ENCODE results near the gene ANO10. TPM values are rescaled to one million over a fixed set of nuclear protein-coding genes. Genes with fewer than 3 reads are reported as not detected.

ANO10 gene
- total RNA-seq, 1 donor from 2014 or later = 56.9 TPM

DNA sequence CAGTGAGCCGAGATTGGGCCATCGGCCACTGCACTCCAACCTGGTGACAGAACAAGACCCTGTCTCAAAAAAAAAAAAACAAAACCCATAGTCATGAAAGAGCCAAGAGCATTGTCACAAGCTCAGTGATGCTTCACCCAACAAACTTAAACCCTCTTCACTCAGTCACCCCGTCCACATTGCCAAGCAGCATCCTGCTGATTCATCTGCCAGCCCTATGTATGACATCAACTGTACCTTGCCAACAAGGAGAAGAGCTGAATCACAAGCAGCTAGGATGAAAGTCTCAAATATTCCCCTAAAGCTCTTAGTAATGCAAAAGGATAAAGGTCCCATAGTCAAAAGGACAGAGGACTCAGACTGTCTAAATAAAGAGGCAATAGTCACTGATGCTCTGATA lies 90.0 kb downstream of the ANO10 start:
- H3K36me3 Mint-ChIP-seq (ENCODE audit: low read depth) = peaks cover 10% of the 10 kb centered on the region
- H3K27ac Mint-ChIP-seq (ENCODE audit: unreplicated experiment) = no peak overlapping the region
- no peak for TF ChIP-seq CTCF (IDR thresholded peaks at IDR 0.05)
- peaks cover 15% of the 10 kb centered on the region for H3K9me3 Mint-ChIP-seq (ENCODE audit: low read depth)
- DNase-seq (ENCODE audit: low spot score) = no peak
- no peaks in the 10 kb centered on the region for H3K4me1 Mint-ChIP-seq (ENCODE audit: low read depth)
- no peak overlapping the region for H3K4me3 Mint-ChIP-seq (ENCODE audit: unreplicated experiment)
- H3K27me3 Mint-ChIP-seq (ENCODE audit: low read depth) = no peaks in the 10 kb centered on the region

- Mint-ChIP-seq H3K9me3 (ENCODE audit: low read depth) (peaks cover 18% of the 10 kb centered on the region), H3K36me3 (ENCODE audit: low read depth) (peaks cover 10% of the 10 kb centered on the region), H3K4me3 (ENCODE audit: unreplicated experiment) (no peak overlapping the region), H3K27ac (ENCODE audit: unreplicated experiment) (no peak overlapping the region), H3K4me1 (ENCODE audit: low read depth) (no peaks in the 10 kb centered on the region), H3K27me3 (ENCODE audit: low read depth) (no peaks in the 10 kb centered on the region)
- no peak for TF ChIP-seq CTCF (IDR thresholded peaks at IDR 0.05)
- no peak for DNase-seq (ENCODE audit: low spot score)
Observed at GRCh38 chr3:43528498-43529099, 93.2 kb downstream of the ANO10 start.

DNA sequence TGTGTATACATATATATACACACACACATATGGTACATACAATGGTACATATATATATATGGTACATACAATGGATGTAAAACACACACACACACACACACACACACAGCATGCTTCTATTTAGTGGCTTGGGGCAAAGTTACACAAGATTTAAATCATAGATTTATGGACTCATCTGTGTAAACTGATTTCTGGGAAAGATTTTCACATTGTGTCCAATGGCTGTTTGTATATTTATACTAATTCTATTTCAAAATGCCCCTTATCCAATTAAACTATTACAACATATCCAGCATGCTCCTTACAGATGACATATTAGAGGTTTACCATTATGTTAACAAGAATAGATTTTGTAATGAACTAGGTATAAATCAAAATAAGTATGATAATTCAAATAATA lies 94.9 kb downstream of the ANO10 start:
- Mint-ChIP-seq H3K9me3 (ENCODE audit: low read depth) (peaks cover 18% of the 10 kb centered on the region), H3K27me3 (ENCODE audit: low read depth) (no peaks in the 10 kb centered on the region), H3K27ac (ENCODE audit: unreplicated experiment) (no peak overlapping the region), H3K4me3 (ENCODE audit: unreplicated experiment) (no peak overlapping the region), H3K4me1 (ENCODE audit: low read depth) (no peaks in the 10 kb centered on the region), H3K36me3 (ENCODE audit: low read depth) (peaks cover 10% of the 10 kb centered on the region)
- TF ChIP-seq CTCF (IDR thresholded peaks at IDR 0.05) = no peak
- DNase-seq (ENCODE audit: low spot score) = no peak

- H3K27ac Mint-ChIP-seq (ENCODE audit: unreplicated experiment) = no peak overlapping the region
- no peaks in the 10 kb centered on the region for H3K27me3 Mint-ChIP-seq (ENCODE audit: low read depth)
- TF ChIP-seq CTCF (IDR thresholded peaks at IDR 0.05) = no peak
- peaks cover 18% of the 10 kb centered on the region for H3K9me3 Mint-ChIP-seq (ENCODE audit: low read depth)
- peaks cover 11% of the 10 kb centered on the region for H3K36me3 Mint-ChIP-seq (ENCODE audit: low read depth)
- H3K4me3 Mint-ChIP-seq (ENCODE audit: unreplicated experiment) = no peak overlapping the region
- H3K4me1 Mint-ChIP-seq (ENCODE audit: low read depth) = no peaks in the 10 kb centered on the region
- DNase-seq (ENCODE audit: low spot score) = no peak
Observed at GRCh38 chr3:43525941-43526607, 95.7 kb downstream of the ANO10 start.

- Mint-ChIP-seq H3K36me3 (ENCODE audit: low read depth) (peaks cover 11% of the 10 kb centered on the region), H3K27ac (ENCODE audit: unreplicated experiment) (no peak overlapping the region), H3K4me3 (ENCODE audit: unreplicated experiment) (no peak overlapping the region), H3K27me3 (ENCODE audit: low read depth) (no peaks in the 10 kb centered on the region), H3K4me1 (ENCODE audit: low read depth) (no peaks in the 10 kb centered on the region), H3K9me3 (ENCODE audit: low read depth) (peaks cover 18% of the 10 kb centered on the region)
- TF ChIP-seq CTCF (IDR thresholded peaks at IDR 0.05) = no peak
- no peak for DNase-seq (ENCODE audit: low spot score)
Observed at GRCh38 chr3:43525386-43525785, 96.4 kb downstream of the ANO10 start.
